GM18517 (cell line): ENCODE measurements around the gene KCNQ1.
"Not testable (repeated sequence)": the region's sequence is repeated elsewhere in the genome, so short reads cannot be mapped to it uniquely, and the experiment has no call there.

Experiments
- ATAC-seq: cut with Tn5 transposase; IDR thresholded peaks from one replicate; pipeline ENCODE4 v1.9.1; 2021; ENCODE audit warnings: mild to moderate bottlenecking, moderate library complexity; ENCODE audit not compliant: unreplicated experiment

The KCNQ1 gene

DNA sequence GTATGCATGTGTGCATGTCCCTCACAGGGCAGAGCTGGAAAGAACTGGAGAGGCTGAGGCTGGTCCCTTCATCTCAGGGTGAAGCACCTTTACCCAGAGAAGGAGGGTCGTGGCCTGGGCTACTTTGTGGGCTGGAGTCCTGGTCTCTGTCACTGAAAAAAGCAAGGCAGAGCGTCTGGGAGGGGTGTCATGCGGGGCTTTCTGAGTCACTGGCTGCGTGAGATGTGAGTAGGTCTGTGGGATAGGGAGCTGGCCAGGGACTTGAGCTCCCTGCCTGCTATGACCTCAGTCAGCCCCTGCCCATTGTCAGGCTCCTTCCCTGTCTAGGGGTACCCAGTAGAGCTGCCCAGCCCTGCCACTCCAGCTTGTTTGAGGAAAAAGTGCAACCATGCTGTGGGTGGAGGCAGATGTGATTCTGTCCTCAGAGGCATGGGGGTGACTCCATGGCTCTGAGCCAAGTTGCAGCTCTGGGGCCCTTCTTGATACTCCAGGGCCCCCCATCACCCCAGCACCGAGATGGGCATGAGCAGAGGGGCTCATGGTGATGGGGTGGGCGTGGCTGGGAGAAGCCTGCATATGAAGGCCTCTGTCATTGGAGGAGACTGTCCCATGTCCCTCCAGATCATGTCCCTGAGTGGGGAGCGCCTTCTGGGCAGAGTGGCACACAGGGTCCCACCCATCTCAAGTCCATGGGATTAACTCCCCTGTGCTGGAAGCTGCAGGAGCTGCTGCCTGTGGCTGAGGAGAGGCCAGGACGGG lies 27.8 kb downstream of the KCNQ1 start:
- ATAC-seq = no peak

- ATAC-seq = no peak
These were observed 28.7 kb downstream of the KCNQ1 start for GRCh38 chr11:2473361-2474058.

- no peak for ATAC-seq
These were observed 29.5 kb downstream of the KCNQ1 start for GRCh38 chr11:2474059-2474901.

DNA sequence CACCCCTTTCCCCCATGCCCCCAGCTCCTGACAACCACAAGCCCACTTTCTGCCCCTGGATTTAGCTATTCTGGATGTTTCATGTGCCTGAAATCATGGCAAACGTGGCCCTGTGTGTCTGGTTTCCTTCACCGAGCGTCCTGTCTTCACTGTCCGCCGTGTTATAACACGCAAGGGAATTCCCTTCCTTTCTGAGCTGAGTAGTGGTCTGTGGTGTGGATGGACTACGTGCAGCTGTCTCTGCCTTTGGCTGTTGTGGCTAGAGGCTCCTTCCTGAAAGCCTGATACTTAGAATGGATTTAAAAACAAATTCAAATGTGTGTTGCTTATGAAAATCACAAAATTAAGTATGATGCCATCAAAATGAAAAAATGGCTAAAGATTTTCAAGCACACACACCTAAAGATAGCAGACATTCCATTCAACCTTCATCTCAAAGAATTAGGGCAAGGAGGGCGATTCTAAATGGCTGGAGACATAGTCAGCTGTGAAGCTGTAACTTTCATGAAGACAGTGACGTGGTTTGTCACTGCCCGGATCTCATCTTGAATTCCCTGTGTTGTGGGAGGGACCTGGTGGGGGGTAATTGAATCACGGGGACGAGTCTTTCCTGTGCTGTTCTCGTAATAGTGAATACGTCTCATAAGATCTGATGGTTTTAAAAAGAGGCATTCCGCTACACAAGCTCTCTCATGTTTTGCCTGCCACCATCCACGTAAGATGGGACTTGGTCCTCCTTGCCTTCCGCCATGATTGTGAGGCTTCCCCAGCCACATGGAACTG lies 30.5 kb downstream of the KCNQ1 start:
- no peak for ATAC-seq

DNA sequence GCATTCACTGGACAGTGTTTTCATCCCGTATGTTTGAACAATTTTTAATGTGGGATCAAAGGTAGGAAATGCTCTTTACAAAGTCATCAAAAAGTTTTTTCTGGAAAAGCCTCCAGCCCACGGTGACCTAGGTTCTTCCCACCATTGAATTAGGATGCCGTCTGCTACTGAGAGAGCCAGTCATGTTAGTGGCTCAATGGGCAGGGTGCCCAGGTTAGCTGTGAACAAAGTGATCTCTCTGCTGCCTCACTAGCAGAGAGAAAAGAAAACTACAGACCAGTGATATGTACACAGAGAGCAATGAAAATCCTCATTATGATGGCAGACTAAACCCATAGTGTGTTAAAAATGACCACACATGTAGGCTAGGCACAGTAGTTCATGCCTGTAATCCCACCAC lies 32.4 kb downstream of the KCNQ1 start:
- no peak for ATAC-seq

DNA sequence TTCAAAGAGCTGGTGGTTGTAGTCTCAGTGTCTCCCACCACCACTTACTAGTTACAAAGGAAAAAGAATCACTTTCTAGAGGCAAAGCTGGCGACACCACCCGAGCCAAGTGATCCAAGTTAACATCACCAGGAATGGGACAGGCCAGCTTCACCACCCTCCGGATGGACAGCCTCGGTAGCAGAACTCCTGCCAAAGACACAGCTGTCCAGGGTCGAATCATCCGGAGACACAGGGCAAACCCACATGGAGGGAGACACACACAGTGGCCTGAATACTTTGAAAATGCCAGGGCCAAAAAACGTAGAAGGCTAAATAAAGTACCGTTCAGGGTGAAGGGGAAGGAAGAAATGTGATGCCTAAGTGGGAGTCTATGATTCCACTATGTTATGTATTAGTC lies 33.1 kb downstream of the KCNQ1 start:
- no peak for ATAC-seq

DNA sequence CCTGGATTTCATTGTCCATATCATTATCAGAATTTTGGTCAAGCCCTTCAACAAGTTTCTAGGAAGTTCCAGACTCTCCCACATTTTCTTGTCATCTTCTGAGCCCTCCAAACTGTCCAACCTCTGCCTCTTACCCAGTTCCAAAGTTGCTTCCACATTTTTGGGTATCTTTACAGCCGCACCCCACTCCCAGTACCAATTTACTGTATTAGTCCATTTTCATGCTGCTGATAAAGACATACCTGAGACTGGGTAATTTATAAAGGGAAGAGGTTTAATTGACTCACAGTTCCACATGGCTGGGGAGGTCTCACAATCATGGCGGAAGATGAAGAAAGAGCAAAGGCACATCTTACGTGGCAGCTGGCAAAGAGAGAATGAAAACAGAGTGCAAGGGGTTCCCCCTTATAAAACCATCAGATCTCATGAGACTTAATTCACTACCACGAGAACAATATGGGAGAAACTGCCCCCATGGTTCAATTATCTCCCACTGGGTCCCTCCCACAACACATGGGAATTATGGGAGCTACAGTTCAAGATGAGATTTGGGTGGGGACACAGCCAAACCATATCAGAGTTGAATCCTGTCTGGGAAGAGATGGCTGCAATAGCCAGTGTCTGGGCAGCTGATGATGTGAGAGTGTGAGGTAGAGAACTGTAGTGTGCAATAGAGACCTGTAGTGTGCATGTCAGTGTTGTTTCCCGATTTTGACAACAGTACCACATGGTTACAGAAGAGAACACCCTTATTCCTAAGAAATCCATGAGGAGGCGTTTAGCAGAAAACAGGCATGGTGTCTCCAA lies 35.5 kb downstream of the KCNQ1 start:
- ATAC-seq = not testable (repeated sequence)

DNA sequence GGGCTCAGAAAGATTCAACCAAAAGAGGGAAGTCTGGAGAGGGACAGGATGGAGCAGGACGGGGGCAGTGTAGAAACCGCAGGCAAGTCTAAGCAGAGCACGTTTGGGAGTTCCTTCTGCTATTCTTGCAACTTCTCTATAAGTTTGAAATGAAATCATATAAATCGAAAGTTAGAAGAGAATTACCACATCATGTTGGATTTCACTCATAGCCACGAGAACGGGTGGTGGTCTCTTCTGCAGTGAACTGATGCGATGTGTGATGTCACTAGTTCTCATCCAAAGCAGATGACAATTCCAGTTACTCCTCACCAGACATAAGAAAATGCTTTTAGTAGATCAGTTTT lies 36.0 kb downstream of the KCNQ1 start:
- no peak for ATAC-seq

DNA sequence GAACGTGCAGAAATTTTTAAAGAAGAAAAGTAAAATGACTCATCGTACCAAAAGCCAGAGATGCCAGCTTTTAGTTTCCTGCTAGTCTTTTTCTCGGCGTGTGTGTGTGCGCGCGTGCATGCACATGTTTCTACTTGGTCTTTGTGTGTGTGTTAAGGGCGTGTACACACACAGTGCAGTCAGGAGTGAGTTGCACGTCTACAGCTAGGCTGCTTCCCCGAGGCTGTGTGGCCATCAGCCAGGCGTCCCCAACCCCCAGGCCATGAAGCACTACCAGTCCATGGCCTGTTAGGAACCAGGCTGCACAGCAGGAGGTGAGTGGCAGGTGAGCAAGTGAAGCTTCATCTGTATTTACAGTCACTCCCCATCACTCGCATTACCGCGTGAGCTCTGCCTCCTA lies 36.4 kb downstream of the KCNQ1 start:
- no peak for ATAC-seq

DNA sequence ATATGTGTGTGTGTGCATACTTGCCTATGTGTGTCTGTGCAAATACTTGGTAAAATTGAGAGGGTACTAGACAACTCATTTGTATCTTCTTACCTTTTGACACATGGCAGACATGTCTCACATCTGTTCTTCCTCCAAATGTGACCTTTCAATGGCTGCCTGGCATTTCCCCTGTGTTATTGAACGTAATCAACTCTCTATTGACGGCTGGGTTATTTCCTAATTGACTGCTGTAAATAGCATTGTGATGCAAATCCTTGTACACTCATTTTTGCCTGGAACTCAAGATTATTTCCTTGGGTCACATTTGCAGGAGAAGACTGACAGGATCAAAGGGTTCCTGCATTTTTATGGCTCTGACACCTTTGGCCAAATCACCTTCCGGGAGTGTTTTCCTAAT lies 37.4 kb downstream of the KCNQ1 start:
- ATAC-seq = no peak

GRCh38 chr11:2482745-2483144 lies 37.9 kb downstream of the KCNQ1 start:
- ATAC-seq = no peak

GRCh38 chr11:2483426-2483825 lies 38.6 kb downstream of the KCNQ1 start:
- no peak for ATAC-seq

DNA sequence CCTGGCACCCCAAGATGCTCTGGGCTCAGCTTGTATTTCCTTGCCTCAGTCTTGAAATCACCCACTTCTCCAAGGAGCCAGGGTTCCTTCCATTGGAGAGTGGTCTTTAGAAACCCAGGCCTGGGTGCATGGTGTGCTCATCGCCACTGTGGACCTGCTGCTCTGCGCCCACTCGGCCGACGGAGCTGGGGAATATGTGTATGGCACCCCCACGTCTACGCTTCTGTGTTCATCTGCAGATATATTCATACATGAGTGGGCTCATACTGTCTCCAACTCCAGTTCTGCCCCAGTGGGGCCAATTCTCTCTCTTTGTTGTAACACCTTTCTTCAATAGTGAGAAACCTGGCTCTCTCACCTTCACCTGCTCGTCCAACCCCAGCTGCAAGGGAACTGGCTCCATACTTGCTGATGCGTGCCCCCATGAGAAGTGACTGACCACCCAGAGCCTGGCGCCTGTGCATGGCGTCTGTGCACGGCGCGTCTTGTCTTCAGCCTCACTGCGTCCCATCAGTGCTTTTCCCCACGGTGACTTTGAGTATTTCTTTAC lies 39.8 kb downstream of the KCNQ1 start:
- ATAC-seq = no peak

DNA sequence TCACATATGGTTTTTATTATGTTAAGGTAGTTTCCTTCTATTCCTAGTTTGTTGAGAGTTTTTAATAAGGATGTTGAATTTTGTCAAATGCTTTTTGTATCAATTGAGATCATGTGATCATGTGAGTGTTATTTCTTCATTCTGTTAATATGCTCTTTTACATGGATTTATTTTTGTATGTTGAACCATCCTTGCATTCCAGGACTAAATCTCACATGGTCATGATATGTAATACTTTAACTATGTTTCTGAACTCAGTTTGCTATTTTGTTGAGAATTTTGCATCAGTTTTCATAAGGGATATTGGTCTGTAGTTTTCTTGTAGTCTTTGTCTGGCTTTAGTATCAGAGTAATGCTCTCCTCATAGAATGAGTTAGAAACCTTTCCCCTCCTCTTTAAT lies 43.2 kb downstream of the KCNQ1 start:
- ATAC-seq = no peak

DNA sequence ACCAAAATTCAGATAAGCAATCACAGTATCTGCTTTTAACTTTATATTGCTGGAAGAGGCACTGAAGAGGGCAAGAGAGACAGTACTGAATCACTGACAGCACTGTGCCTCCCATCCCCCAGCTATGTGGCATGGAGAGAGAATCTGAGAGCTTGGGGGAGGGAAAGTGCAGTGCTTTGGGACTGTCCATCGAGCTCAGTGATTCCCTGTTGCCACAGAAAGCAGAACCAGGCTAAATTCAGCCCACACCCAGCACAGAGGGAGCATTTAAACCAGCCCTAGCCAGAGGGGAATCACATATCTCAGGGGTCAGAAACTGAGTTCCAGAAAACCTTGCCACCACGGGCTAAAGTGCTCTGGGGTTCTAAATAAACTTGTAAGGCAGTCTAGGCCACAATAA lies 44.3 kb downstream of the KCNQ1 start:
- ATAC-seq = no peak

GRCh38 chr11:2497951-2498350 lies 53.1 kb downstream of the KCNQ1 start:
- not testable (repeated sequence) for ATAC-seq

- ATAC-seq = no peak
These were observed 53.9 kb downstream of the KCNQ1 start for GRCh38 chr11:2498750-2499149.

GRCh38 chr11:2507212-2507901 lies 62.5 kb downstream of the KCNQ1 start:
- ATAC-seq = no peak
